Rectal smooth muscle tissue (tissue), 1 donor: Measurements from ENCODE around the gene ATP11B.
"Not testable (repeated sequence)": the region's sequence is repeated elsewhere in the genome, so short reads cannot be mapped to it uniquely, and the experiment has no call there.

Experiments used
- H3K27ac ChIP-seq: one replicate; pipeline ENCODE4 v1.7.0; 2013; ENCODE audit warnings: low read depth, low read length, inconsistent platforms
- H3K27me3 ChIP-seq: one replicate; pipeline ENCODE4 v1.7.0; 2013; ENCODE audit warnings: low read length; ENCODE audit not compliant: control insufficient read depth, insufficient read depth
- H3K36me3 ChIP-seq: one replicate; pipeline ENCODE4 v1.7.0; 2013; ENCODE audit warnings: low read length; ENCODE audit not compliant: control insufficient read depth, insufficient read depth
- H3K4me1 ChIP-seq: one replicate; pipeline ENCODE4 v1.7.0; 2013; ENCODE audit warnings: low read length; ENCODE audit not compliant: control insufficient read depth, insufficient read depth
- H3K4me3 ChIP-seq: one replicate; pipeline ENCODE4 v1.7.0; 2013; ENCODE audit warnings: low read length
- H3K9ac ChIP-seq: one replicate; pipeline ENCODE4 v1.7.0; 2013; ENCODE audit warnings: low read length

ATP11B gene

GRCh38 chr3:182870917-182871316, 77.6 kb downstream of the ATP11B start:
- H3K4me1 ChIP-seq, H3K27ac ChIP-seq, H3K36me3 ChIP-seq: not testable (repeated sequence)

GRCh38 chr3:182879031-182879611, 85.8 kb downstream of the ATP11B start:
- Histone ChIP-seq H3K4me3 (no peak overlapping the region), H3K36me3 (peaks cover 2% of the 10 kb centered on the region), H3K4me1 (no peaks in the 10 kb centered on the region), H3K27ac (no peak overlapping the region), H3K9ac (no peak overlapping the region), H3K27me3 (no peaks in the 10 kb centered on the region)

More at GRCh38 chr3:182870917-182871316, 77.6 kb downstream of the ATP11B start:
- H3K9ac ChIP-seq, H3K27me3 ChIP-seq, H3K4me3 ChIP-seq: not testable (repeated sequence)

GRCh38 chr3:182886497-182886896, 93.2 kb downstream of the ATP11B start:
- Histone ChIP-seq H3K36me3 (peaks cover 16% of the 10 kb centered on the region), H3K27me3 (no peaks in the 10 kb centered on the region), H3K9ac (no peak overlapping the region), H3K4me1 (no peaks in the 10 kb centered on the region), H3K27ac (no peak overlapping the region), H3K4me3 (no peak overlapping the region)

- Histone ChIP-seq H3K27ac (no peak overlapping the region), H3K27me3 (no peaks in the 10 kb centered on the region), H3K4me3 (no peak overlapping the region), H3K36me3 (peaks cover 20% of the 10 kb centered on the region), H3K4me1 (no peaks in the 10 kb centered on the region), H3K9ac (no peak overlapping the region)
Measured at GRCh38 chr3:182889948-182890629, 96.8 kb downstream of the ATP11B start.

- peaks cover 20% of the 10 kb centered on the region for H3K36me3 ChIP-seq
- no peaks in the 10 kb centered on the region for H3K4me1 ChIP-seq
- H3K27me3 ChIP-seq = no peaks in the 10 kb centered on the region
- no peak overlapping the region for H3K9ac ChIP-seq
- no peak overlapping the region for H3K27ac ChIP-seq
- H3K4me3 ChIP-seq = no peak overlapping the region
Measured at GRCh38 chr3:182891364-182891763, 98.1 kb downstream of the ATP11B start.

GRCh38 chr3:182892226-182892625, 98.9 kb downstream of the ATP11B start:
- H3K4me3 ChIP-seq = no peak overlapping the region
- no peaks in the 10 kb centered on the region for H3K27me3 ChIP-seq
- no peak overlapping the region for H3K9ac ChIP-seq
- no peaks in the 10 kb centered on the region for H3K4me1 ChIP-seq
- no peak overlapping the region for H3K27ac ChIP-seq
- H3K36me3 ChIP-seq = peaks cover 16% of the 10 kb centered on the region

- Histone ChIP-seq H3K4me1 (no peaks in the 10 kb centered on the region), H3K9ac (no peak overlapping the region), H3K4me3 (no peak overlapping the region), H3K36me3 (peaks cover 7% of the 10 kb centered on the region), H3K27ac (no peak overlapping the region), H3K27me3 (no peaks in the 10 kb centered on the region)
Measured at GRCh38 chr3:182895513-182896112, 102.3 kb downstream of the ATP11B start.

GRCh38 chr3:182896553-182896952, 103.2 kb downstream of the ATP11B start:
- Histone ChIP-seq H3K36me3 (peaks cover 5% of the 10 kb centered on the region), H3K27me3 (no peaks in the 10 kb centered on the region), H3K4me1 (no peaks in the 10 kb centered on the region), H3K27ac (no peak overlapping the region), H3K9ac (no peak overlapping the region), H3K4me3 (no peak overlapping the region)

- H3K4me1 ChIP-seq = no peaks in the 10 kb centered on the region
- H3K27me3 ChIP-seq = no peaks in the 10 kb centered on the region
- peaks cover 6% of the 10 kb centered on the region for H3K36me3 ChIP-seq
- no peak overlapping the region for H3K4me3 ChIP-seq
- H3K9ac ChIP-seq = no peak overlapping the region
- no peak overlapping the region for H3K27ac ChIP-seq
Measured at GRCh38 chr3:182902236-182902635, 108.9 kb downstream of the ATP11B start.

- Histone ChIP-seq H3K9ac (no peak overlapping the region), H3K4me1 (no peaks in the 10 kb centered on the region), H3K4me3 (no peak overlapping the region), H3K36me3 (peaks cover 8% of the 10 kb centered on the region), H3K27ac (no peak overlapping the region), H3K27me3 (no peaks in the 10 kb centered on the region)
Measured at GRCh38 chr3:182904164-182904563, 110.9 kb downstream of the ATP11B start.

GRCh38 chr3:182905623-182906022, 112.3 kb downstream of the ATP11B start:
- H3K27me3 ChIP-seq = no peaks in the 10 kb centered on the region
- peaks cover 7% of the 10 kb centered on the region for H3K36me3 ChIP-seq
- H3K27ac ChIP-seq = no peak overlapping the region
- H3K4me3 ChIP-seq = no peak overlapping the region
- no peak overlapping the region for H3K9ac ChIP-seq
- H3K4me1 ChIP-seq = no peaks in the 10 kb centered on the region

- Histone ChIP-seq H3K36me3 (peaks cover 7% of the 10 kb centered on the region), H3K4me3 (no peak overlapping the region), H3K4me1 (no peaks in the 10 kb centered on the region), H3K27me3 (no peaks in the 10 kb centered on the region), H3K9ac (no peak overlapping the region), H3K27ac (no peak overlapping the region)
Measured at GRCh38 chr3:182906036-182906435, 112.7 kb downstream of the ATP11B start.

- Histone ChIP-seq H3K27ac (no peak overlapping the region), H3K36me3 (peaks cover 7% of the 10 kb centered on the region), H3K9ac (no peak overlapping the region)
Measured at GRCh38 chr3:182908471-182908870, 115.2 kb downstream of the ATP11B start.

More at GRCh38 chr3:182908471-182908870, 115.2 kb downstream of the ATP11B start:
- no peak overlapping the region for H3K4me3 ChIP-seq
- H3K4me1 ChIP-seq = no peaks in the 10 kb centered on the region
- H3K27me3 ChIP-seq = no peaks in the 10 kb centered on the region
